A549 (cell line): ENCODE data around the gene VIPR1. TPM values are rescaled to one million over a fixed set of nuclear protein-coding genes. Genes with fewer than 3 reads are reported as not detected.

Experiments used
- ATAC-seq, 2 experiments: fragments of 200-7000 bp in 1 of 2; fragments of >200 bp in 1 of 2; cut with Nextera tagmentation in 1 of 2; cut with Tn5 transposase in 1 of 2; 3 replicates each; pipeline versions ENCODE4 v1.8.0 to v1.9.1; 2018 to 2020; ENCODE audit warnings: mild to moderate bottlenecking in 1 of 2, moderate library complexity in 1 of 2
- CTCF ChIA-PET: fragments of 300-600 bp; sonication (Branson Sonifier 250); formaldehyde crosslinking; extraction: SDS; loops from one replicate; lab custom pipeline; 2021; ENCODE audit warnings: antibody characterized with exemption, inconsistent platforms; lab: Yijun Ruan, JAX
- POLR2A ChIA-PET: fragments of 350-600 bp; formaldehyde crosslinking; extraction: SDS; loops from one replicate; lab custom pipeline; 2021; ENCODE audit warnings: antibody characterized with exemption, inconsistent platforms; lab: Yijun Ruan, JAX
- DNase-seq, 2 experiments: peaks; one replicate each; pipeline versions ENCODE4 v3.0.0 to v3.0.0-alpha.2; 2011 to 2016; ENCODE audit warnings: low read depth in 1 of 2, low spot score in 1 of 2
- FAIRE-seq: peaks from 2 replicates; lab custom pipeline; 2011; peaks lifted over from hg19 to GRCh38; lab: Jason Lieb, UNC
- H3K27ac ChIP-seq, 2 experiments: fragments of >200 bp; sonication (Bioruptor Twin); formaldehyde crosslinking; 3 replicates each; pipeline ENCODE4 v1.5.1; 2016 to 2017
- H3K4me1 ChIP-seq: fragments of >200 bp; sonication (Bioruptor Twin); formaldehyde crosslinking; 3 replicates; pipeline ENCODE4 v1.6.1; 2016
- H3K4me2 ChIP-seq: fragments of >200 bp; sonication (Bioruptor Twin); formaldehyde crosslinking; 3 replicates; pipeline ENCODE4 v1.6.1; 2016
- H3K4me3 ChIP-seq: fragments of >200 bp; sonication (Bioruptor Twin); formaldehyde crosslinking; 3 replicates; pipeline ENCODE4 v1.5.1; 2016
- H3K9me3 ChIP-seq: fragments of >200 bp; sonication (Bioruptor Twin); formaldehyde crosslinking; 3 replicates; pipeline ENCODE4 v1.6.1; 2016
- ATOH8 ChIP-seq: fragments of 250-450 bp; sonication (Bioruptor Pico); IDR thresholded peaks from 2 replicates; pipeline ENCODE4 v1.5.0; 2020; ENCODE audit warnings: low read depth, mild to moderate bottlenecking, moderate library complexity
- CEBPB ChIP-seq, 2 experiments: fragments of >200 bp in 1 of 2; sonication (Bioruptor Twin) in 1 of 2; formaldehyde crosslinking in 1 of 2; IDR thresholded peaks; 2 replicates each; pipeline ENCODE4 v1.6.1; 2012 to 2016
- CTCF ChIP-seq: fragments of >200 bp; sonication (Bioruptor Twin); formaldehyde crosslinking; IDR thresholded peaks from 3 replicates; pipeline ENCODE4 v1.5.1; 2016
- EHF ChIP-seq: fragments of 250-450 bp; sonication (Bioruptor Pico); IDR thresholded peaks from 2 replicates; pipeline ENCODE4 v1.5.0; 2020; ENCODE audit warnings: mild to moderate bottlenecking
- EHMT2 ChIP-seq: fragments of 200-600 bp; sonication (generic); IDR thresholded peaks from 2 replicates; pipeline ENCODE4 v1.6.1; 2016; ENCODE audit warnings: antibody characterized with exemption, low read depth, mild to moderate bottlenecking, moderate library complexity
- ELK1 ChIP-seq: fragments of 150-350 bp; IDR thresholded peaks from 2 replicates; pipeline ENCODE4 v1.6.1; 2014; ENCODE audit warnings: low read depth, mild to moderate bottlenecking, low read length
- HDAC2 ChIP-seq: fragments of 200-600 bp; sonication (generic); IDR thresholded peaks from 2 replicates; pipeline ENCODE4 v1.6.1; 2016
- HEYL ChIP-seq: fragments of 250-450 bp; sonication (Bioruptor Pico); IDR thresholded peaks from 2 replicates; pipeline ENCODE4 v1.8.0; 2021; ENCODE audit warnings: mild to moderate bottlenecking, moderate library complexity
- HOXB5 ChIP-seq: fragments of 250-450 bp; sonication (Bioruptor Pico); IDR thresholded peaks from 2 replicates; pipeline ENCODE4 v1.5.0; 2020; ENCODE audit warnings: mild to moderate bottlenecking, moderate library complexity
- KDM1A ChIP-seq: fragments of 200-600 bp; sonication (generic); IDR thresholded peaks from 2 replicates; pipeline ENCODE4 v1.6.1; 2016; ENCODE audit warnings: low read depth, mild to moderate bottlenecking
- MAFK ChIP-seq: fragments of 450-650 bp; IDR thresholded peaks from 2 replicates; pipeline ENCODE4 v1.6.1; 2014; ENCODE audit not compliant: partially characterized antibody
- MYC ChIP-seq: IDR thresholded peaks from 2 replicates; pipeline ENCODE4 v1.6.1; 2012; ENCODE audit warnings: mild to moderate bottlenecking, inconsistent platforms, low read length, improper control_type of control experiment, borderline replicate concordance
- NPAS2 ChIP-seq: fragments of 250-450 bp; sonication (Bioruptor Pico); IDR thresholded peaks from 2 replicates; pipeline ENCODE4 v1.8.0; 2022; ENCODE audit warnings: mild to moderate bottlenecking, moderate library complexity, borderline replicate concordance
- POLR2A ChIP-seq: IDR thresholded peaks from 2 replicates; pipeline ENCODE4 v1.6.1; 2012; ENCODE audit warnings: mild to moderate bottlenecking, low read length
- POLR2AphosphoS2 ChIP-seq: conservative IDR thresholded peaks from 2 replicates; pipeline ENCODE4 v1.6.1; 2012; ENCODE audit warnings: low read length, improper control_type of control experiment, inconsistent platforms
- RAD21 ChIP-seq, 2 experiments: fragments of >200 bp in 1 of 2; sonication (Bioruptor Twin) in 1 of 2; formaldehyde crosslinking in 1 of 2; IDR thresholded peaks in 1 of 2; conservative IDR thresholded peaks in 1 of 2; 2 replicates in 1 of 2; 3 replicates in 1 of 2; pipeline ENCODE4 v1.6.1; 2012 to 2018; ENCODE audit warnings: inconsistent platforms in 1 of 2
- REST ChIP-seq: fragments of 200-600 bp; sonication (generic); IDR thresholded peaks from 2 replicates; pipeline ENCODE4 v1.6.1; 2016; ENCODE audit warnings: antibody characterized with exemption, mild to moderate bottlenecking, moderate library complexity
- RNF2 ChIP-seq: fragments of 200-600 bp; sonication (generic); IDR thresholded peaks from 2 replicates; pipeline ENCODE4 v1.6.1; 2016; ENCODE audit warnings: low read depth, mild to moderate bottlenecking, antibody characterized with exemption, moderate library complexity, borderline replicate concordance
- SMC3 ChIP-seq: fragments of >200 bp; sonication (Bioruptor Twin); formaldehyde crosslinking; IDR thresholded peaks from 3 replicates; pipeline ENCODE4 v1.6.1; 2018; ENCODE audit warnings: inconsistent platforms
- SREBF2 ChIP-seq: fragments of 450-650 bp; IDR thresholded peaks from 2 replicates; pipeline ENCODE4 v1.6.1; 2014; ENCODE audit warnings: mild to moderate bottlenecking, moderate library complexity
- TP53 ChIP-seq: fragments of 250-450 bp; sonication (Bioruptor Pico); IDR thresholded peaks from 2 replicates; pipeline ENCODE4 v1.5.0; 2021; ENCODE audit warnings: mild to moderate bottlenecking, moderate library complexity
- ZSCAN20 ChIP-seq: fragments of 250-450 bp; sonication (Bioruptor Pico); IDR thresholded peaks from 2 replicates; pipeline ENCODE4 v1.8.0; 2022; ENCODE audit warnings: mild to moderate bottlenecking, moderate library complexity
- WGBS: methylation state at CpG from one replicate; pipeline ENCODE4 v1.1.6; 2017; ENCODE audit errors: missing lambda C conversion rate; 5-methylcytosine and 5-hydroxymethylcytosine counted together
- polyA plus RNA-seq, 4 experiments: library from polyadenylated mRNA; depleted of rRNA in 3 of 4; stranded (reverse); fragments of >200 nt; fragmentation: RNase III in 1 of 4; extraction: RNeasy Plus Mini Kit Qiagen cat#74134 plus additional on column Dnase treatment in 1 of 4; gene quantifications; 2 replicates in 3 of 4; 3 replicates in 1 of 4; pipeline ENCODE4 v1.2.3, GENCODE V29; 2011 to 2017

Gene VIPR1
- polyA plus RNA-seq, 2 of the 4 experiments (the other 2 are of a cell fraction), result 0.26 to 0.80 TPM

- no peak for TF ChIP-seq EHF
These were observed 42.9 kb downstream of the VIPR1 start (continued) for GRCh38 chr3:42545284-42545900.

- TF ChIP-seq HEYL (CRISPR knock-in tag), result no peak
- TF ChIP-seq ELK1, result no peak
- peak; percentile 85 for TF ChIP-seq MAFK
- ChIA-PET POLR2A (no interaction called here), CTCF (interaction anchor here (0.7 to 6.4 kb wide), 20 partner anchors 8 to 317 kb away, joined by 3 to 32 read pairs (median 4); no protein-coding TSS in a partner anchor)
- Histone ChIP-seq H3K4me3 (no peak overlapping the region), H3K9me3 (no peaks in the 10 kb centered on the region), H3K4me2 (no peak overlapping the region), H3K27ac (peak overlapping the region in 1 of 2 experiments; percentile 25; a peak in 1 of 6 replicates), H3K4me1 (peaks cover 13% of the 10 kb centered on the region; the same call in 2 of the 3 replicates)
- no peak for ATAC-seq
- WGBS, result 83% methylated on average over 3 of the region's 3 CpGs
- no peak for FAIRE-seq
- no peak for DNase-seq
These were observed 44.3 kb downstream of the VIPR1 start for GRCh38 chr3:42546691-42547213.

- H3K4me2 ChIP-seq, result no peak overlapping the region
- peaks cover 13% of the 10 kb centered on the region; the same call in 2 of the 3 replicates for H3K4me1 ChIP-seq
- peak; percentile 27 to 38; a peak in 3 of 5 replicates for TF ChIP-seq RAD21 (conservative IDR thresholded peaks at IDR 0.05 in 1 of 2, IDR thresholded peaks at IDR 0.05 in 1 of 2)
- peak; percentile 57 for TF ChIP-seq SMC3
- no peak for TF ChIP-seq ATOH8
- peak; percentile 77 for TF ChIP-seq CTCF
- DNase-seq (peak; percentile 47 to 55), ATAC-seq (peak; percentile 78 to 90; a peak in 5 of 6 replicates), FAIRE-seq (no peak)
- no peaks in the 10 kb centered on the region for H3K9me3 ChIP-seq
- WGBS, result 31% methylated on average over 7 of the region's 7 CpGs
- ChIA-PET CTCF (interaction anchor here (0.7 to 6.4 kb wide), 20 partner anchors 9 to 318 kb away, joined by 3 to 32 read pairs (median 4); no protein-coding TSS in a partner anchor), POLR2A (no interaction called here)
- peak overlapping the region in 1 of 2 experiments; percentile 25; a peak in 1 of 6 replicates for H3K27ac ChIP-seq
- no peak overlapping the region for H3K4me3 ChIP-seq
These were observed 45.0 kb downstream of the VIPR1 start for GRCh38 chr3:42547401-42547945.

- no peak overlapping the region for H3K4me3 ChIP-seq
- FAIRE-seq (no peak), ATAC-seq (no peak), DNase-seq (no peak)
- H3K27ac ChIP-seq, result no peak overlapping the region
- POLR2A ChIA-PET, result no interaction called here
- 95% methylated on average over 2 of the region's 2 CpGs for WGBS
- CTCF ChIA-PET, result interaction anchor here (0.8 to 6.4 kb wide), 6 partner anchors 13 to 332 kb away, joined by 3 to 32 read pairs (median 6); no protein-coding TSS in a partner anchor
- H3K4me2 ChIP-seq, result no peak overlapping the region
- no peaks in the 10 kb centered on the region for H3K9me3 ChIP-seq
- TF ChIP-seq SREBF2 (no peak), MYC (no peak), RNF2 (no peak), KDM1A (no peak), EHMT2 (no peak), ZSCAN20 (no peak), NPAS2 (no peak), REST (no peak), POLR2A (no peak), CEBPB (IDR thresholded peaks at IDR 0.05) (no peak), TP53 (CRISPR knock-in tag) (no peak), POLR2AphosphoS2 (no peak), HDAC2 (no peak), HOXB5 (CRISPR knock-in tag) (no peak)
- peaks cover 13% of the 10 kb centered on the region; the same call in 2 of the 3 replicates for H3K4me1 ChIP-seq
These were observed 46.7 kb downstream of the VIPR1 start for GRCh38 chr3:42549131-42549530.
